Measurements from ENCODE around the gene SOWAHB. TPM values are rescaled to one million over a fixed set of nuclear protein-coding genes. Genes with fewer than 3 reads are reported as not detected.

SOWAHB gene
- total RNA-seq, 4 donors from 2014 or later, result 3.3 to 10.1 (median 6.0) TPM

DNA sequence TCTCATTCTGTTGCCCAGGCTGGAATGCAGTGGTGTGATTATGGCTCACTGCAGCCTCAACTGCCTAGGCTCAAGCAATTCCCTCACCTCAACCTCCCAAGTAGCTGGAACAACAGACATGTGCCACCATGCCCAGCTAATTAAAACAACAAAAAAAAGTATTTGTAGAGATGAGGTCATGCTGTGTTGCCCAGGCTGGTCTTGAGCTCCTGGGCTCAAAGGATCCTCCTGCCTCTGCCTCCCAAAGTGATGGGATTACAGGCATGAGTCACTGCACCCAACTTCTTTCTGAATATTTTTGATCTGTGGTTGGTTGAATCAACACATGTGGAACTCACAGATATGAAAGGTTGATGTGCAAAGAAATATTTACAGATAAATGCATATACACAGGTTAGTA lies 33.1 kb upstream of the SOWAHB start:
- H3K4me3 ChIP-seq (ENCODE audit: low read depth, poor library complexity, severe bottlenecking), result no peak overlapping the region
- no peak for DNase-seq (ENCODE audit: low spot score in 2 of 2)
- intact Hi-C loops (cut with DNase I; ENCODE audit: low total_unique reads), result no loop called here
- TF ChIP-seq POLR2A (IDR thresholded peaks at IDR 0.05), result no peak
- TF ChIP-seq, protein P1, sequence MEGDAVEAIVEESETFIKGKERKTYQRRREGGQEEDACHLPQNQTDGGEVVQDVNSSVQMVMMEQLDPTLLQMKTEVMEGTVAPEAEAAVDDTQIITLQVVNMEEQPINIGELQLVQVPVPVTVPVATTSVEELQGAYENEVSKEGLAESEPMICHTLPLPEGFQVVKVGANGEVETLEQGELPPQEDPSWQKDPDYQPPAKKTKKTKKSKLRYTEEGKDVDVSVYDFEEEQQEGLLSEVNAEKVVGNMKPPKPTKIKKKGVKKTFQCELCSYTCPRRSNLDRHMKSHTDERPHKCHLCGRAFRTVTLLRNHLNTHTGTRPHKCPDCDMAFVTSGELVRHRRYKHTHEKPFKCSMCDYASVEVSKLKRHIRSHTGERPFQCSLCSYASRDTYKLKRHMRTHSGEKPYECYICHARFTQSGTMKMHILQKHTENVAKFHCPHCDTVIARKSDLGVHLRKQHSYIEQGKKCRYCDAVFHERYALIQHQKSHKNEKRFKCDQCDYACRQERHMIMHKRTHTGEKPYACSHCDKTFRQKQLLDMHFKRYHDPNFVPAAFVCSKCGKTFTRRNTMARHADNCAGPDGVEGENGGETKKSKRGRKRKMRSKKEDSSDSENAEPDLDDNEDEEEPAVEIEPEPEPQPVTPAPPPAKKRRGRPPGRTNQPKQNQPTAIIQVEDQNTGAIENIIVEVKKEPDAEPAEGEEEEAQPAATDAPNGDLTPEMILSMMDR (IDR thresholded peaks at IDR 0.05), result no peak

DNA sequence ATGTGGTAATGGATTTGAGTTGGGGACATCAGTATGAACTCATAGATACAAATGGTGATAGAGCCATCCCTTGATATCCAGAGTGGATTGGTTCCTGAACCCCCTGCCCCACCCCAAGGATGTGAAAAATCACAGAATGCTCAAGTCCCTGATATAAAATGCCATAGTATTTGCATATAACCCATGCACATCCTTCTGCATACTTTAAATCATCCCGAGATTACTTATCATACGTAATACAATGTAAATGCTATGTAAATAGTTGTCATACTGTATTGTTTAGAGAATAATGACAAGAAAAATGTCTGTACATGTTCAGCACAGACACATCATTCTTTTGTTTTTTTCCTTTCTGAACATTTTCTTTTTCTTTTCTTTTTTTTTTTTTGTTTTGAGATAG lies 32.7 kb upstream of the SOWAHB start:
- no peak for TF ChIP-seq POLR2A (IDR thresholded peaks at IDR 0.05)
- TF ChIP-seq, protein P1 (IDR thresholded peaks at IDR 0.05), result no peak
- intact Hi-C loops (cut with DNase I; ENCODE audit: low total_unique reads), result no loop called here
- H3K4me3 ChIP-seq (ENCODE audit: low read depth, poor library complexity, severe bottlenecking), result no peak overlapping the region
- WGBS, 2 donors, result 70 to 87% methylated on average over 2 of the region's 2 CpGs
- no peak for DNase-seq (ENCODE audit: low spot score in 2 of 2)

DNA sequence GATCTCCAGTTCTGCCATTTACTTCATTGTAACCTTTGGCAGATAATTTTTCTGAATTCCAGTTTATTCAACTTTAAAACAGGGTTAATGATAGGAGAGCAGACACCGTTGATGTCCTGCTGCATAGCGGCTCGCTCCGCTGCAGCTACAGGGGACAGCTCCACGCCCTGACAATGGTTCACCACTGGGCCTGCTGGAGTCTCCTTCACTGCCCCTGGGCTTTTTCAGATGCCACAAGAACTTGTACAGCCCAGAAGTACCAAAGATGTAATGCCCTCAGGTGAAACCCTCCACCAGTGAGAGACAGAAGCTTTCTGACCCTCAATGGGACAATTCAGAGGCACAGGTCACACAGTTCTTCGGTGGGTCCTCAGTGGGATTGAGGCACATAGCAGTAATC lies 28.9 kb upstream of the SOWAHB start:
- no peak for DNase-seq (ENCODE audit: low spot score in 2 of 2)
- TF ChIP-seq POLR2A (IDR thresholded peaks at IDR 0.05), result no peak
- TF ChIP-seq, protein P1 (IDR thresholded peaks at IDR 0.05), result no peak
- 94 to 98% methylated on average over 6 of the region's 6 CpGs for WGBS, 2 donors
- intact Hi-C loops (cut with DNase I; ENCODE audit: low total_unique reads), result no loop called here
- no peak overlapping the region for H3K4me3 ChIP-seq (ENCODE audit: low read depth, poor library complexity, severe bottlenecking)

DNA sequence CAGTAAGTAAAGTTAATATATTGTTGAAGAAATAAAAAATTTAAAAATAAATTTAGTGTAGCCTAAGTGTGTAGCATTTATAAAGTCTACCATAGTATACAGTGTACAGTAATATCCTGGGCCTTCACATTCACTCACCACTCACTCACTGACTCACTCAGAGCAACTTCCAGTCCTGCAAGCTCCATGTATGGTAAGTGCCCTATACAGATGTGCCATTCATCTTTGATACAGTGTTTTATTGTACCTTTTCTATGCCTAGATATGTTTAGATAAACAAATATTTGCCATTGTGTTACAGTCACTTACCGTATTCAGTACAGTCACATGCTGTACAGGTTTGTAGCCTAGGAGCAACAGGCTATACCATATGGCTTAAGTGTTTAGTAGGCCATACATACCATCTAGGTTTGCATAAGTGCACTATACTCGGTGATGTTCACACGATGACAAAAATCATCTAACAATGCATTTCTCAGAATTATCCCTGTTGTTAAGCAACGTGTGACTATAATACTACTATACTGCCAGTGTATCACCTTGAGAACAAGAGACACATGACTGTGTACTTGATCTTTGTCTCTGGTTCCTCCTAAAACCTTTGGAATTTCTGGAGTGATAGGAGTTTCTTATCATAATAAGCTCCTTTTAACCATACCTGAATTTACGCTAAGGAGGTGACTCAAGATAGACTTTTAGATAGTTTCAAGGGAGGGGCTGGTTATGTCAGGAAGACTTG lies 25.8 kb upstream of the SOWAHB start:
- no peak for DNase-seq (ENCODE audit: low spot score in 2 of 2)
- no peak overlapping the region for H3K4me3 ChIP-seq (ENCODE audit: low read depth, poor library complexity, severe bottlenecking)
- intact Hi-C loops (cut with DNase I; ENCODE audit: low total_unique reads), result no loop called here
- WGBS, 2 donors, result 82 to 86% methylated on average over 5 of the region's 5 CpGs
- TF ChIP-seq, protein P1 (IDR thresholded peaks at IDR 0.05), result no peak
- TF ChIP-seq POLR2A (IDR thresholded peaks at IDR 0.05), result no peak

DNA sequence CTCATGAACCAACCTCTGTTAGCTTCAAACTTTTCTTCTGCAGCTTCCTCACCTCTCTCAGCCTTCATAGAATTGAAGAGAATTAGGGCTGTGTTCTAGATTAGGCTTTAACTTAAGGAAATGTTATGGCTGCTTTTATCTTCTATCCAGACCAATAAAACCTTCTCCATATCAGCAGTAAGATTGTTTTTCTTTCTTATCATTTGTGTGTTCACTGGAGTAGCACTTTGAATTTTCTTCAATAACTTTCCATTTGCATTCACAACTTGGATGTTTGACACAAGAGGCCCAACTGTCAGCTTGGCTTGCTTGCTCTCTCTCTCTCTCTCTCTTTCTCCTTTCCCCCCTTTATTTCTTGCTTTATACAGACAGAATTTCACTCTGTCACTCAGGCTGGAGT lies 22.8 kb upstream of the SOWAHB start:
- no peak for DNase-seq (ENCODE audit: low spot score in 2 of 2)
- TF ChIP-seq POLR2A (IDR thresholded peaks at IDR 0.05), result no peak
- TF ChIP-seq, protein P1 (IDR thresholded peaks at IDR 0.05), result no peak
- intact Hi-C loops (cut with DNase I; ENCODE audit: low total_unique reads), result no loop called here
- no peak overlapping the region for H3K4me3 ChIP-seq (ENCODE audit: low read depth, poor library complexity, severe bottlenecking)

DNA sequence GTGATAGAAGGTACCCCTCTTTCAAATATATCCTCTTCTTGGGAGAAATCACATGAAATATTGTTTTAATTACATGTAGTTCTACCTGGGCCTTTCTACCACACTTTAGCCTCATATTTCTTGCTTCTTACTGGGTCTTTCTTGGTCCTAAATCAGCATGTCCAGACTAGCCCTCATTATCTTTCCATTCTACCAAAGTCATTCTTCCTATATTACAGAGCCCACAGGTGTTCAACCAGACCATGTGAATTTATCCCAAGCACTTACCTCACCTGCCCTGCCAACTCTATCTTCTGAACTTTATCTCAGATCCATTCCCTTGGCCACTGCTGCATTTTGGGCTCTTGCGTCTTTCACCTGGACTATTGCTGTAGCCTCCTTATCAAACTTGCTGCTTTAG lies 11.8 kb upstream of the SOWAHB start:
- H3K4me3 ChIP-seq (ENCODE audit: low read depth, poor library complexity, severe bottlenecking), result no peak overlapping the region
- WGBS, 2 donors, result 97 to 98% methylated on average over 1 of the region's 1 CpG
- TF ChIP-seq, protein P1 (IDR thresholded peaks at IDR 0.05), result no peak
- TF ChIP-seq POLR2A (IDR thresholded peaks at IDR 0.05), result no peak
- intact Hi-C loops (cut with DNase I; ENCODE audit: low total_unique reads), result no loop called here
- no peak for DNase-seq (ENCODE audit: low spot score in 2 of 2)

Data from lower leg skin (tissue), 4 donors.